Activated CD8-positive, alpha-beta memory T cell treated with anti-CD3 and anti-CD28 coated beads, Interleukin-2, amount 10 ng/mL, durations not matched to agents 7 days and 5 days (primary cell): ENCODE data around the gene ZFP1. TPM values are rescaled to one million over a fixed set of nuclear protein-coding genes. Genes with fewer than 3 reads are reported as not detected.
"Not testable (repeated sequence)": the region's sequence is repeated elsewhere in the genome, so short reads cannot be mapped to it uniquely, and the experiment has no call there.

ENCODE experiments used
- ATAC-seq: fragments of 150-1000 bp; cut with Tn5 transposase; one replicate; pipeline ENCODE4 v1.10.0; 2021; ENCODE audit warnings: moderate library complexity
- CTCF ChIA-PET: fragments of 350-600 bp; sonication (Branson Sonifier 250); formaldehyde crosslinking; loops from one replicate; lab custom pipeline; 2021; ENCODE audit warnings: antibody characterized with exemption; lab: Charles Lee
- DNase-seq: peaks from one replicate; pipeline ENCODE4 v3.0.0-alpha.2; 2020
- H3K27ac Mint-ChIP-seq: one replicate; pipeline ENCODE4 v1.8.0; 2021; ENCODE audit warnings: mild to moderate bottlenecking, mixed read lengths
- H3K27me3 Mint-ChIP-seq: one replicate; pipeline ENCODE4 v1.8.0; 2021; ENCODE audit warnings: mixed read lengths
- H3K36me3 Mint-ChIP-seq: one replicate; pipeline ENCODE4 v1.8.0; 2021; ENCODE audit warnings: mild to moderate bottlenecking, mixed read lengths
- H3K4me1 Mint-ChIP-seq: one replicate; pipeline ENCODE4 v1.8.0; 2021; ENCODE audit warnings: mixed read lengths
- H3K4me3 Mint-ChIP-seq: one replicate; pipeline ENCODE4 v1.8.0; 2021; ENCODE audit warnings: mild to moderate bottlenecking, moderate library complexity, mixed read lengths
- H3K9me3 Mint-ChIP-seq: one replicate; pipeline ENCODE4 v1.8.0; 2022; ENCODE audit warnings: low read depth, mixed read lengths
- total RNA-seq, 2 experiments: library from RNA; stranded (reverse); gene quantifications; one replicate each; pipeline ENCODE4 v1.2.3, GENCODE V29; 2021

Gene ZFP1
- total RNA-seq, 2 experiments from 2014 or later, result 13.6 to 15.6 TPM

DNA sequence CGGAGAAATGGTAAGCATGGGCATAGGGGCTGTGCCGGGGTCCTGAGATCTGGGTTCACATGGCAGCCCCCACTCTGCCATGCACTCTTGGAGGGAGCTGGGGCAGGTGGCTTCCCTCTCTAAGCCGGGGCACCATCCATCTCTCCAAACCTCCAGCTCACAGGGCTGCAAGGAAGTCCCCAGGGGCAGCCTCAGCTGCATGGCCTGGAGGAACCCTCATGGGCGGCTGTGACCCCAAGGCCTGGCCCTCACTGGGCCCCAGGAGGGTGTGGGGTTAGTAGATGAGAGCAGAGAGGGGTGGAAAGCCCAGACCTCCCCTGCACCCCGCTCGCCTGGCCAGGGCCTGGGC is 56.1 kb downstream of the ZFP1 start:
- Mint-ChIP-seq H3K4me3 (no peak overlapping the region), H3K27me3 (peaks cover 3% of the 10 kb centered on the region), H3K27ac (no peak overlapping the region), H3K36me3 (no peaks in the 10 kb centered on the region), H3K4me1 (peaks cover 8% of the 10 kb centered on the region), H3K9me3 (no peaks in the 10 kb centered on the region)
- DNase-seq, result no peak
- CTCF ChIA-PET, result no interaction called here
- no peak for ATAC-seq

DNA sequence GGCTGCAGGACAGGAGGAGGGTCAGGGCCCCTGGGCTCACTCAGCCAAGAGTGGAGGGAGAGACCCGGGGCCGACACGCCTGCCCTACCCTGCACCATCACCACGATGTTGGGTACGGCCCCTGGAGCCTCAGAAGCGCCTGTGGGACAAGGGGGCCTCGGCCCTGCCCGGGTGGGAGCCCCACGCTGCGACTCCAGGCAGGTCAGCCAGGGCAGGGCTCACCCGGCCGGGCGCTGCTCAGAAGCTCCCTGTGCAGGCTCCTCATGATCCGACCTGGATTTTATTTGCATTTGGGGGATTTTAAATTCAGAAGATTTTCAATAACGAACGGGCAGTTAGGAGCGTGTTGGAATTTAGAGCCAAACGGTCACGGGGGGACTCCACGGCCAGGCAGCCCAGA is 56.6 kb downstream of the ZFP1 start:
- H3K27ac Mint-ChIP-seq, CTCF ChIA-PET, H3K4me3 Mint-ChIP-seq, H3K36me3 Mint-ChIP-seq, H3K4me1 Mint-ChIP-seq, H3K27me3 Mint-ChIP-seq, ATAC-seq, H3K9me3 Mint-ChIP-seq, DNase-seq: not testable (repeated sequence)

DNA sequence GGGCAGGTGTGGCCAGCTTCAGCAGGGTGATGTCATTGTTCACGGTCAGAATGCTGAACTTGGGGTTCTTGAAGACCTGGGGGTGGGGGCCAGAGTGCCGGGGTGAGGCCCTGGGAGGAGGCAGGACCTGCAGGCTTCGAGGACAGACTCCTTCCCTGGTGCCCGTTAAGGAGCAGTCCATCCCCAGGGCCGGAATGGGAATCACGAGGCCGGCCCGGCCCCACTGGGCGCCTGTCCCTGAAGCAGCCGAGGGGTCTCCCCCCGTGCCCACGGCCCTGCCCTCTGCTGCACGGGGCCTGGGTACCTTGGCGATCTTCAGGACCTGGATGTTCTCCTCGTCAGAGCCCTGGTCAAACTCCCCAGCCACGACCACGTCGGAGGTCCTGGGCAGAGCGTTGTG is 57.1 kb downstream of the ZFP1 start:
- H3K9me3 Mint-ChIP-seq, CTCF ChIA-PET, H3K4me1 Mint-ChIP-seq, H3K27me3 Mint-ChIP-seq, ATAC-seq, H3K27ac Mint-ChIP-seq, H3K4me3 Mint-ChIP-seq, H3K36me3 Mint-ChIP-seq, DNase-seq: not testable (repeated sequence)

DNA sequence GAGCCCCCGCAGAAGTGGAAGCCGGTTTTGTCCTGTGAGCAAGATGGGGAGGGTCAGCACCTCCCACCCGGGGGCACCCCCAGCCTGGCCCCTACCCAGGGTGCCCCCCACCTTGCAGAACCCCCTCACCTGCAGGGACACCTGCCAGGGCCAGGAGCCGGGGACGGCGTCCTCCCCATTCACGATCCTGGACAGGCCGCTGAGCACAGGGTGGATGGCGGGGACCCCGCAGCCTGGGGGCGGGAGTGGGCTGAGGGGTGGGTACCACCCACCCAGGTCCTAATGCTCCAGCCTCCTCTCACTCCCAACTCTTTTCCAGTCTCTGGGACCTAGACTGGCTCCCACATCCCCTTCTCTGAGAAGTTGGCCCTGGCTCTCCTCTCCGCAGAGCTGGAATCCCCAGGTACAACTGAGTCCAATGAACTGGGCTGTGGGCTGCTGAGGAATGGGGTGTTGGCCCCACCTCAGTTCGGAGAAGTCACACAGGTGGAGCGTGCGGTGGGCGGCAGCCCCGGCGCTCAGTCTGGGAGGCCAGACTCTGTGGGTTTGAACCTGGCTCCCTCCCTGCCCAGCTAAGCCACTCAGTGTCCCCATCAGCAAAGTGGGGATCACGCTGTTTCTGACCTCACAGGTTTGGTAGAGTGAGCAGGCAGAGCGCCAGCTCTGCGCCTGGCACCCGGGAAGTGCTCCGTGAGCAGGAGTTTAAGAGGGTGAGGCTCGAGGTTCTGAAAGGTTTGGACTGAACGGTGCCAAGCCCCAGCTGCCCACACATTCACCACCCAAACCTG is 57.8 kb downstream of the ZFP1 start:
- H3K27ac Mint-ChIP-seq, H3K4me1 Mint-ChIP-seq, H3K4me3 Mint-ChIP-seq, H3K36me3 Mint-ChIP-seq, H3K27me3 Mint-ChIP-seq, DNase-seq, ATAC-seq, H3K9me3 Mint-ChIP-seq: not testable (repeated sequence)
- CTCF ChIA-PET, result interaction anchor here (1.0 kb wide), 1 partner anchor 28 kb away, joined by 3 read pairs; no protein-coding TSS in a partner anchor

DNA sequence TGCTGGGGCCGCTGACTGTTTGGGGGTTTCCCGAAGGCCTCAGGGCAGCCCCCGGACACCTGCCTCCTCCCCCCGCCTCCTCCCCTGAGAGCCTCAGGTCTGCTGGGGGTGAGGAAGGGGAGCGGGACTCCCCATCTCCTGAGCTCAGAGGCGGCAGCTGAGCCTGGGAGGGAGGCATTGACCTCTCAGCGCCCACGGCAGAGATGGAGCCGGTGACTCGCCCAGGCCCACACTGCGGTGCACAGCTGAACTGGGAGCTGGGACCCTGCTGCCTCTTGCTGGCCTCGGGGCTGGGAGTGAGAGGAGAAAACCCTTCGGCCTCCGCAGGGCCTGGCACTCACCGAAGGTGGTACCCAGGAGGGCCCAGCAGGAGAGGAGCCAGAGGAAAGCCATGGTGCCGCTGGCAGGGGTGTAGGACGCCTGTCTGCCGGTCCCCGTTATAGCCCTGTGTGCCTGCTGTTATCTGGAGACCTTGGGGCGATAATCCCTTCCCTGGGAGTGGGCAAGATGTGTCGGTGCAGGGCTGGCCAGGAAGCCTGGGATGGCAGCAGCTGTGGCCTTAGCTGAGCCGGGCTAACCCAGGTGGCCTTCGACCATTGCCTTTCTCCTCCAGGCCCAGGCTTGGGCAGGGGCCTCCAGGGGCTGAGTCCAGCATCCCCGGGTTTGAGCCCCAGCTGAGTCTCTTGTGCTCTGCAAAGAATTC is 58.6 kb downstream of the ZFP1 start, which contains the start of gene CTRB2:
CTRB2 (minus strand) TSS at position 413 of the 703 bp plus-strand sequence; CDS start at position 393, 20 bp downstream.
- ATAC-seq (no peak), DNase-seq (no peak)
- Mint-ChIP-seq H3K27ac (no peak within 1 kb of the TSS), H3K4me3 (no peak within 1 kb of the TSS), H3K9me3 (no peaks in the 10 kb centered on the region), H3K36me3 (no peaks in the 10 kb centered on the region), H3K4me1 (no peaks in the 10 kb centered on the region), H3K27me3 (no peaks in the 10 kb centered on the region)
- CTCF ChIA-PET, result interaction anchor here (1.0 kb wide), 1 partner anchor 28 kb away, joined by 3 read pairs; no protein-coding TSS in a partner anchor

DNA sequence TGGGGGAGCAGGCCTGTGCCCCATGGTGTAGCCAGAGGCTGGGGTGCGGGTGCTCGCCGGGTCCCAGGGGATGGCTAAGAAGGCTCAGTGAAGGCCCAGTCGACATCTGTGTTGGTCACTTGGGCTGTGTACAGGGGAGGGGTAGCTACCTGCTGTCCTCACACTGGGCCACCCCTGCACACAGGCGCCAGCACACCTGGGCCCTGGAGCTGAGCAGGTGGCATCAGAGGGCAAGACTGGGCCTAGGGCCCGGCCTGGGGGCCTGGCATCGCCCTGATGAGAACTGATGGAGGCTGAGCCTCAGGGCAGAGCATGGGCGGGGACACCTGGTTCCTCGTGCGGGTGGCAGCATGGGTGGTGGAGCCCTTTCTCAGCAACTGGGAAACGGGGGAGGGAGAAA is 59.5 kb downstream of the ZFP1 start:
- DNase-seq (no peak), ATAC-seq (no peak)
- H3K9me3 Mint-ChIP-seq, result no peaks in the 10 kb centered on the region
- H3K36me3 Mint-ChIP-seq, result no peaks in the 10 kb centered on the region
- no peak overlapping the region for H3K4me3 Mint-ChIP-seq
- no peaks in the 10 kb centered on the region for H3K27me3 Mint-ChIP-seq
- CTCF ChIA-PET, result no interaction called here
- no peaks in the 10 kb centered on the region for H3K4me1 Mint-ChIP-seq
- H3K27ac Mint-ChIP-seq, result no peak overlapping the region

DNA sequence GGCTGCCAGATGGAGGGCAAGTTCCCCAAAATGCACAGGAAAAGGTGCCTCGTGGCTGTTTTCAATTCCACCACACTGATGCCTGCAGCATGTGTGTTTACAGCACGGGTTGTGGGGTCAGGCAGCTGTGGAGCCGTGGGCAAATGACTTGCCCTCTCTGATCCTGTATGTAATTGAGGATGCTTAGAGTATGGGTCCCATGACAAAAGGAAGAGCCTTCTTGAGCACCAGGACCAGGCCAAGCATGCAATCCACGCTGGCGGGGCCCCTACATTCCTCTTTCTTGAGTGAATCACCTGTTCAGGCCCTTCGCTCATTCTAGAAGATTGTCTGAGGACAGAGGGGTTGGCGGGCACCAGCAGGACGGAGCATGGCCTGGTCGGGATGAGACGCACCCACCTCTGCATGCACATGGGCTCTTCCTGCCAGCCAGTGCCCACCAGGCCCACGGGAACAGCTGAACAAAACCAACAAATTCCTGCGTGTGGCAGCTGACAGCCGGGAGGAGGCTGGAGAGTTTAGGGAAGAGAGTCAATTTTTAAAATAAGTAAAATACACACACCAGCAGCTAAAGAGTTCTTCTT is 60.0 kb downstream of the ZFP1 start:
- Mint-ChIP-seq H3K9me3 (no peaks in the 10 kb centered on the region), H3K36me3 (no peaks in the 10 kb centered on the region), H3K27me3 (no peaks in the 10 kb centered on the region), H3K27ac (no peak overlapping the region), H3K4me1 (no peaks in the 10 kb centered on the region), H3K4me3 (no peak overlapping the region)
- CTCF ChIA-PET, result interaction anchor here (1.2 kb wide), 1 partner anchor 26 kb away, joined by 6 read pairs; no protein-coding TSS in a partner anchor
- DNase-seq (no peak), ATAC-seq (no peak)

DNA sequence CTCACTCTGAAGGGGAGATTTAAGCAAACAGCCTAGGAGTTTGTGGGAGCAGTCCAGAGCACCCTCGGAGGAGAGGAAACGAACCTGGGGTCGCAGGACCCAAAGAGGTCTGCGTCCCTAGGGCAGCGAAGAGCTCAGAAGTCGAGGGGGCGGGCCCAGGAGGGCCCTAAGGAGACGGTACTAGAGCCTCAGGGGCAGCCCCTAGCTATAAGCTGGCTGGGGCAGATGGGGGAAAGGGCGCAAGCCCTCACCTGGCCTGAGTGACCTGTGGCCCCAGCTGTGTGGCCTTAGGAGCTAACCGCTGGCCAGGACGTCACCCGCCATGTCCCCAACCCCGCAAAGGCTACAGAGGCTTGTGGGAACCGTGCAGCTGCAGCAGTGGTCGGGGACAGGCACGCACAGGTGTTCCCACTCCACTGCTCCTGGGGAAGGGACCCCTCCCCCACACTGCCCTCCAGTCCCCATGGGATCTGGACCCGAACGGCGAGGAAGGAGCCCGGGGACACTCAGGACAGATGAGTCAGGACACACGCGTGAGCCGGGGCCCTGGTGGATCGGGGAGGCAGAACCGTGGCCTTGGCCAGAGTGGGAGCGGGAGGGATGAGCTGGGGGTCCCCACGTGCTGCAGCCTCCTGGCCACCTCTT is 60.7 kb downstream of the ZFP1 start:
- no peak overlapping the region for H3K27ac Mint-ChIP-seq
- no peak for ATAC-seq

DNA sequence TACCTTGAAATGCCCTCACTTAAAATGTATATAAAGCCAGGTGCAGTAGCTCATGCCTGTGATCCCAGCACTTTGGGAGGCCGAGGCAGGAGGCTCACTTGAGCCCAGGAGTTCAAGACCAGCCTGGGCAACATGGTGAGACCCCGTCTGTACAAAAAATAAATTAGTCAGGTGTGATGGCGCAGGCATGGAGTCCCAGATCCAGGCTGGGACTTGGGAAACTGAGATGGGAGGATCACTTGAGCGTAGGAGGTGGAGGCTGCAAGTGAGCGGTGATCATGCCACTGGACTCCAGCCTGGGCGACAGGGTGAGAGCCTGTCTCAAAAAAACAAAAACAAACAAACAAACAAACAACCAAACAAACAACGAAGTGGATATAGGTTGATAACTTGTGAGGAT is 61.2 kb downstream of the ZFP1 start:
- ATAC-seq, H3K4me3 Mint-ChIP-seq, H3K4me1 Mint-ChIP-seq, H3K27ac Mint-ChIP-seq, H3K9me3 Mint-ChIP-seq, H3K27me3 Mint-ChIP-seq, H3K36me3 Mint-ChIP-seq, DNase-seq: not testable (repeated sequence)
- CTCF ChIA-PET, result interaction anchor here (0.7 kb wide), 1 partner anchor 38 kb away, joined by 3 read pairs; no protein-coding TSS in a partner anchor

More for the DNA sequence above, 60.7 kb downstream of the ZFP1 start:
- no peaks in the 10 kb centered on the region for H3K27me3 Mint-ChIP-seq
- DNase-seq, result no peak
- CTCF ChIA-PET, result interaction anchor here (1.2 kb wide), 1 partner anchor 25 kb away, joined by 6 read pairs; no protein-coding TSS in a partner anchor
- no peaks in the 10 kb centered on the region for H3K36me3 Mint-ChIP-seq
- H3K4me3 Mint-ChIP-seq, result no peak overlapping the region
- no peaks in the 10 kb centered on the region for H3K9me3 Mint-ChIP-seq
- no peaks in the 10 kb centered on the region for H3K4me1 Mint-ChIP-seq

DNA sequence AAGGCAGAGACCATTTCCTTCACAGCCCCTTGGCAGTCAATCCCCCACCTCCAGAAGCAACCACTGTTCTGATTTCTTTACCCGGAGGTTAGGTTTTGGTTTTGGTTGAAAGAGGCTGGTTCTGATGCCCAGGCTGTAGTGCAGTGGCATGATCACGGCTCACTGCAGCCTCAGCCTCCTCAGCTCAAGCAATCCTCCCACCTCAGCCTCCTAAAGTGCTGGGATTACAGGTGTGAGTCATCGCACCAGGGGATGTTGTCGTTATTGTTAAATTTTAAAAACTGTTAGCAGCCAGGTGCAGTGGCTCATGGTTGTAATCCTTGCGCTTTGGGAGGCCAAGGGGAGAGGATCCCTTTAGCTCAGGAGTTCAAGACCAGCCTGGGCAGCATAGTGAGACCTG is 61.6 kb downstream of the ZFP1 start:
- Mint-ChIP-seq H3K36me3 (no peaks in the 10 kb centered on the region), H3K27me3 (no peaks in the 10 kb centered on the region), H3K9me3 (no peaks in the 10 kb centered on the region), H3K4me1 (no peaks in the 10 kb centered on the region), H3K4me3 (no peak overlapping the region), H3K27ac (no peak overlapping the region)
- CTCF ChIA-PET, result interaction anchor here (0.7 kb wide), 1 partner anchor 38 kb away, joined by 3 read pairs; no protein-coding TSS in a partner anchor
- ATAC-seq, result no peak
- no peak for DNase-seq

DNA sequence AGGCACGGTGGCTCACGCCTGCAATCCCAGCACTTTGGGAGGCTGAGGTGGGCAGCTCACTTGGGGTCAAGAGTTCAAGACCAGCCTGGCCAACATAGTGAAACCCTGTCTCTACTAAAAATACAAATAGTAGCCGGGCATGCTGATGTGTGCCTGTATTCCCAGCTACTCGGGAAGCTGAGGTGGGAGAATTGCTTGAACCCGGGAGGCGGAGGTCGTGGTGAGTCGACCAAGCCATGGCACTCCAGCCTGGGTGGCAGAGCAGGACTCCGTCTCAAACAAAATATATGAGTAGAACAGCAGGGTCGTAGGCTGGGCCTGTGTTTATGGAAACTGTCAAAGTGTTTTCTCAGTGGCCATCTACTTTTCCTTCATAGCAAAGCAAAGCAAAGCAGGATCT is 63.0 kb downstream of the ZFP1 start:
- H3K4me1 Mint-ChIP-seq, H3K27me3 Mint-ChIP-seq, CTCF ChIA-PET, H3K9me3 Mint-ChIP-seq, H3K27ac Mint-ChIP-seq, H3K4me3 Mint-ChIP-seq, H3K36me3 Mint-ChIP-seq, ATAC-seq, DNase-seq: not testable (repeated sequence)

DNA sequence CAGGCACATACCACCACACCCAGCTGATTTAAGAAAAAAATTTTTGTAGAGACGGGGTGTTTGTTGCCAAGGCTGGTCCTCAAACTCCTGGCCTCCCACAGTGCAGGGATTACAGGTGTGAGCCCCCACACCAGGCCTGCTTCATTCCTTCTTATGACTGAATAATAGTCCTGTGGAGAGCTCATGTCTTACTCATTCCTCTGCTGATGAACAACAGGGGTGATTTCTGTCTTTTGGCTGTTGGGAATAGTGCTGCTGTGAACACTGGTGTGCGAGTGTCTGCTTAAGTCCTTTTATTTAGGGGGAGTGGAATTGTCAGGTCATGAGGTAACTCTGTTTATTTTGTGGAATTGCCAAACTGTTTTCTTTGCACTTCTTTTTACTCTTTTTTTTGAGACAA is 67.8 kb downstream of the ZFP1 start:
- H3K27me3 Mint-ChIP-seq, result no peaks in the 10 kb centered on the region
- no peak overlapping the region for H3K4me3 Mint-ChIP-seq
- H3K4me1 Mint-ChIP-seq, result peaks cover 14% of the 10 kb centered on the region
- CTCF ChIA-PET, result interaction anchor here (1.2 to 6.3 kb wide), 2 partner anchors 17 to 18 kb away, joined by 5 to 43 read pairs; no protein-coding TSS in a partner anchor
- no peak for DNase-seq
- no peak overlapping the region for H3K27ac Mint-ChIP-seq
- no peaks in the 10 kb centered on the region for H3K9me3 Mint-ChIP-seq
- no peak for ATAC-seq
- no peaks in the 10 kb centered on the region for H3K36me3 Mint-ChIP-seq

DNA sequence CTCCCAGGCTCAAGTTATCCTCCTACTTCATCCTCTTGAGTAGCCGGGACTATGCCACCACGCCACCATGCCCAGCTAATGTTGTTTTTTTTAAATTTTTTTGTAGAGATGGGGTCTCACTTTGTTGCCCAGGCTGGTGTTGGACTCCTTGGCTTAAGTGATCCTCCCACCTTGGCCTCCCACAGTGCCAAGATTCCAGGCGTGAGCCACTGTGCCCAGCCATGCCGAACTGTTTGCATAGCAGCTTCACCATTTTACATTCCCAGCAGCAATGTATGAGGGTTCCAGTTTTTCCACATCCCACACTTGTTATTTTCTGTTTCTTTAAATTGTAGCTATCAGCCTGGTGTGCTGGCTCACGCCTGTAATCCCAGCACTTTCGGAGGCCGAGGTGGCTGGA is 68.3 kb downstream of the ZFP1 start:
- no peaks in the 10 kb centered on the region for H3K27me3 Mint-ChIP-seq
- no peak for ATAC-seq
- no peaks in the 10 kb centered on the region for H3K9me3 Mint-ChIP-seq

More for the DNA sequence above, 68.3 kb downstream of the ZFP1 start:
- no peak overlapping the region for H3K27ac Mint-ChIP-seq
- H3K4me1 Mint-ChIP-seq, result peaks cover 14% of the 10 kb centered on the region
- DNase-seq, result no peak
- no peaks in the 10 kb centered on the region for H3K36me3 Mint-ChIP-seq
- CTCF ChIA-PET, result interaction anchor here (1.2 to 6.3 kb wide), 2 partner anchors 17 to 18 kb away, joined by 5 to 43 read pairs; no protein-coding TSS in a partner anchor
- H3K4me3 Mint-ChIP-seq, result no peak overlapping the region
